Measurements from ENCODE around the gene ZSWIM4. TPM values are rescaled to one million over a fixed set of nuclear protein-coding genes. Genes with fewer than 3 reads are reported as not detected.

The ZSWIM4 gene
- total RNA-seq, 4 donors from 2014 or later: 0.26 to 8.4 (median 6.0) TPM

- Histone ChIP-seq H3K9me3 (no peaks in the 10 kb centered on the region), H3K4me3 (no peak overlapping the region), H3K27me3 (no peaks in the 10 kb centered on the region), H3K27ac (no peak overlapping the region), H3K36me3 (no peaks in the 10 kb centered on the region), H3K4me1 (no peaks in the 10 kb centered on the region)
- DNase-seq: no peak
- intact Hi-C loops (cut with DNase I; ENCODE audit: low total_unique reads): no loop called here
- TF ChIP-seq POLR2A (IDR thresholded peaks at IDR 0.05) (no peak), CTCF (IDR thresholded peaks at IDR 0.05) (no peak)
Observed at GRCh38 chr19:13806728-13807127, 11.5 kb downstream of the ZSWIM4 start.

GRCh38 chr19:13807421-13808021, 12.3 kb downstream of the ZSWIM4 start:
- no peaks in the 10 kb centered on the region for H3K4me1 ChIP-seq
- no peak overlapping the region for H3K4me3 ChIP-seq
- DNase-seq: no peak
- intact Hi-C loops (cut with DNase I; ENCODE audit: low total_unique reads): no loop called here
- no peaks in the 10 kb centered on the region for H3K27me3 ChIP-seq
- no peaks in the 10 kb centered on the region for H3K36me3 ChIP-seq
- no peak overlapping the region for H3K27ac ChIP-seq
- TF ChIP-seq CTCF (IDR thresholded peaks at IDR 0.05) (no peak), POLR2A (IDR thresholded peaks at IDR 0.05) (no peak)
- no peaks in the 10 kb centered on the region for H3K9me3 ChIP-seq

GRCh38 chr19:13808856-13809255, 13.6 kb downstream of the ZSWIM4 start:
- H3K27me3 ChIP-seq: no peaks in the 10 kb centered on the region
- H3K9me3 ChIP-seq: no peaks in the 10 kb centered on the region
- H3K4me1 ChIP-seq: no peaks in the 10 kb centered on the region
- H3K4me3 ChIP-seq: no peak overlapping the region
- no peak overlapping the region for H3K27ac ChIP-seq
- intact Hi-C loops (cut with DNase I; ENCODE audit: low total_unique reads): no loop called here
- no peak for DNase-seq
- no peak for TF ChIP-seq CTCF (IDR thresholded peaks at IDR 0.05)
- no peak for TF ChIP-seq POLR2A (IDR thresholded peaks at IDR 0.05)
- no peaks in the 10 kb centered on the region for H3K36me3 ChIP-seq

DNA sequence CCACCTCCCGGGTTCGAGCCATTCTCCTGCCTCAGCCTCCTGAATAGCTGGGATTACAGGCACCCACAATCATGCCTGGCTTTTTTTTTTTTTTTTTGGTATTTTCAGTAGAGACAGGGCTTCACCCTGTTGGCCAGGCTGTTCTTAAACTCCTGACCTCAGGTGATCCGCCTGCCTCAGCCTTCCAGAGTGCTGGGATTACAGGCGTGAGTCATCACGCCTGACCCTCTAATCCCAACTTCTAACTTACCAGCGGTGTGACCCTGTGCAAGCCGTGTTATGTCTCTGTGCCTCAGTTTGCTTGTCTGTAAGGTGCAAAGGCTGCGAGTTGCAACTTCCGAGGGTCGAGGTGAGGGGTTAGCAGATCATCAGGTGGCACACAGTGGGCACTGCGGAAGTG, 17.3 kb downstream of the ZSWIM4 start:
- Histone ChIP-seq H3K4me1 (no peaks in the 10 kb centered on the region), H3K27me3 (no peaks in the 10 kb centered on the region), H3K36me3 (no peaks in the 10 kb centered on the region), H3K4me3 (no peak overlapping the region), H3K9me3 (no peaks in the 10 kb centered on the region), H3K27ac (no peak overlapping the region)
- no peak for DNase-seq
- intact Hi-C loops (cut with DNase I; ENCODE audit: low total_unique reads): no loop called here
- TF ChIP-seq POLR2A (IDR thresholded peaks at IDR 0.05): no peak
- TF ChIP-seq CTCF (IDR thresholded peaks at IDR 0.05): no peak

DNA sequence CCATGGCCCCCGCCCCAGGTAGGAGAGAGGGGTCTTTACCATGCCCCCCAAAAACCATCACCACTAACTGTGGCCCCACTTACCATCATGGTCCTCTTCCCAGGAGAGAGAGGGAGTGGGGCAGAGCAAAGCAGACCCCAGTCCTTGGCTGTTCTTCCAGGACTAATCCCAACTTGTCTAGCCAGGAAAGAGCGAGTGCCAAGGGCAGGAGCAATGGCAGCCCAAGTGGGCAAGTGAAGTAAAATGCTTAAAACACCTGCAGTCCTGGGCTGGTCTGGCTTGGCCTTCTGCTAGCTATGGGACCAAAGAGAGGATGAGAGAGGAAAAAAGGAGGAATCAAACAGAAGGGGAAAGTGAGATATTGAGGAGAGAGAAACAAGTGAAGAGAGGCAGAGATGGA, 17.9 kb downstream of the ZSWIM4 start:
- intact Hi-C loops (cut with DNase I; ENCODE audit: low total_unique reads): no loop called here
- H3K36me3 ChIP-seq: no peaks in the 10 kb centered on the region

More for the DNA sequence above, 17.9 kb downstream of the ZSWIM4 start:
- no peak overlapping the region for H3K4me3 ChIP-seq
- H3K9me3 ChIP-seq: no peaks in the 10 kb centered on the region
- no peaks in the 10 kb centered on the region for H3K27me3 ChIP-seq
- H3K27ac ChIP-seq: no peak overlapping the region
- H3K4me1 ChIP-seq: no peaks in the 10 kb centered on the region
- no peak for TF ChIP-seq CTCF (IDR thresholded peaks at IDR 0.05)
- TF ChIP-seq POLR2A (IDR thresholded peaks at IDR 0.05): no peak
- no peak for DNase-seq
